Measurements from ENCODE around the gene BUD31.

BUD31 gene

GRCh38 chr7:99392046-99392445 is 16.7 kb upstream of the BUD31 start:
- DNase-seq (ENCODE audit: low read depth, low spot score): no peak
- ChIA-PET CTCF (no interaction called here), POLR2A (interaction anchor here (0.9 to 1.9 kb wide), 2 partner anchors 12 to 17 kb away, joined by 3 to 5 read pairs; partner anchors contain the start of genes BUD31 and PDAP1)
- TF ChIP-seq, protein P1, sequence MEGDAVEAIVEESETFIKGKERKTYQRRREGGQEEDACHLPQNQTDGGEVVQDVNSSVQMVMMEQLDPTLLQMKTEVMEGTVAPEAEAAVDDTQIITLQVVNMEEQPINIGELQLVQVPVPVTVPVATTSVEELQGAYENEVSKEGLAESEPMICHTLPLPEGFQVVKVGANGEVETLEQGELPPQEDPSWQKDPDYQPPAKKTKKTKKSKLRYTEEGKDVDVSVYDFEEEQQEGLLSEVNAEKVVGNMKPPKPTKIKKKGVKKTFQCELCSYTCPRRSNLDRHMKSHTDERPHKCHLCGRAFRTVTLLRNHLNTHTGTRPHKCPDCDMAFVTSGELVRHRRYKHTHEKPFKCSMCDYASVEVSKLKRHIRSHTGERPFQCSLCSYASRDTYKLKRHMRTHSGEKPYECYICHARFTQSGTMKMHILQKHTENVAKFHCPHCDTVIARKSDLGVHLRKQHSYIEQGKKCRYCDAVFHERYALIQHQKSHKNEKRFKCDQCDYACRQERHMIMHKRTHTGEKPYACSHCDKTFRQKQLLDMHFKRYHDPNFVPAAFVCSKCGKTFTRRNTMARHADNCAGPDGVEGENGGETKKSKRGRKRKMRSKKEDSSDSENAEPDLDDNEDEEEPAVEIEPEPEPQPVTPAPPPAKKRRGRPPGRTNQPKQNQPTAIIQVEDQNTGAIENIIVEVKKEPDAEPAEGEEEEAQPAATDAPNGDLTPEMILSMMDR (IDR thresholded peaks at IDR 0.05; ENCODE audit: insufficient read depth, low read length, missing control alignments): no peak
- no peak overlapping the region for H3K4me3 ChIP-seq (ENCODE audit: low read depth, low read length)

- ChIA-PET CTCF (interaction anchor here (1.1 to 1.4 kb wide), 3 partner anchors 11 to 15 kb away, joined by 3 to 4 read pairs (median 3); no protein-coding TSS in a partner anchor), POLR2A (interaction anchor here (0.6 to 1.9 kb wide), 4 partner anchors 11 to 994 kb away, joined by 3 to 5 read pairs (median 4); partner anchors contain the start of genes BUD31 and PDAP1)
- H3K4me3 ChIP-seq (ENCODE audit: low read depth, low read length): peak overlapping the region; percentile 32
- DNase-seq (ENCODE audit: low read depth, low spot score): no peak
- TF ChIP-seq, protein P1 (IDR thresholded peaks at IDR 0.05; ENCODE audit: insufficient read depth, low read length, missing control alignments): no peak
These were observed 16.0 kb upstream of the BUD31 start for GRCh38 chr7:99392659-99393354.

DNA sequence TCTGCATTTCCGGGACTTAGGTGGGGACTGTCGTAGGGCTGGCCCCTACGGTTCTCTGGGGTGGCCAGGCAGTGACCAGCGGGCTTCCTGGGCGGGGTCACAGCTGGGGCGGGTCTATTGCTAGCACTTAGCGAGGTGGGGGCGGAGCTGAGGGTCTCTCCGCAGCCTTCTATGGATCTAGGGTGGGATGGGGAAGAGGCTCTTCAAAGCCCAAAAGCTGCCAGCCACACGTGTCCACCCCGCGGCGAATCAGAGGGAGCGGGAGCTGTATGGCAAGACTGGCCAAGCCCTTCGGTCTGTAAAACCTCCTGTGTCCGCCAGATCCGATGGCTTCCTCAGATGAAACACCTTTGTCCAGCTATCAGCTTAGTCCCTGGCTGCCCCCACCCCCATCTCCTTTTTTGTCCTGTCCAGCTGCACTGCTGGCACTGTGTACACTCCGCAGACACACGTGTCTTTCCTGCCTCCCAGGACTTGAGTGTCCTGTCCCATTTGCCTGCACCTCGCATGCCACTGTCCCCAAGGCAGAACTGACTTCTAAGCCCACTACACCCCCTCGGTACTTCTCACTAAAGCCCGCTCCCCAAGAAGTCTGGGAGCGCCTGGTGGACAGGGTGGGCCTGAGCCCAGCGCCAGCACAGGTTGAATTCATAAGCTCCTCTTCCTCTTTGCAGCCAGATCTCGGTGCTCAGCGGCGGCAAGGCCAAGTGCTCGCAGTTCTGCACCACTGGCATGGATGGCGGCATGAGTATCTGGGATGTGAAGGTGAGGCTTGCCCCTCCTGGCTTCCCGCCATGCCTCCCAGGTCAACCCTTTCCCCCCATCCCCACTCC is 15.2 kb upstream of the BUD31 start:
- TF ChIP-seq, protein P1 (IDR thresholded peaks at IDR 0.05; ENCODE audit: insufficient read depth, low read length, missing control alignments): no peak
- H3K4me3 ChIP-seq (ENCODE audit: low read depth, low read length): peak overlapping the region; percentile 32; the same call in 1 of the 2 replicates
- ChIA-PET CTCF (interaction anchor here (1.1 to 1.5 kb wide), 4 partner anchors 11 to 14 kb away, joined by 3 to 5 read pairs (median 4); no protein-coding TSS in a partner anchor), POLR2A (interaction anchor here (0.6 to 1.9 kb wide), 4 partner anchors 11 to 993 kb away, joined by 3 to 5 read pairs (median 4); partner anchors contain the start of genes BUD31 and PDAP1)
- DNase-seq (ENCODE audit: low read depth, low spot score): no peak

DNA sequence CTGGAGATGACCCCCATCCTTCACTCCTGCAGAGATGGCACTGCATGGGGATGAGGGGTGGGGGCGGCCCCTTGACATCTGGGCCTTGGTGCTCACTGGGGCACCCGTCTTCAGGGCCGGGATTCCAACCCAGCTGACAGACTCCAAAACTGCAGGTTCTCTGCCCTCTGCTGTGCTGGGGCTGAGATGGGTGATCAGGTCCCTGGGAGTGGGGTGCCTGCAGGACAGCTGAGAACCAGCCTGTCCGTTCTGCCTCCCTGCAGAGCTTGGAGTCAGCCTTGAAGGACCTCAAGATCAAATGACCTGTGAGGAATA is 14.6 kb upstream of the BUD31 start:
- CTCF ChIA-PET: interaction anchor here (1.1 to 1.5 kb wide), 2 partner anchors 10 to 13 kb away, joined by 4 to 5 read pairs; no protein-coding TSS in a partner anchor
- POLR2A ChIA-PET: interaction anchor here (1.0 kb wide), 1 partner anchor 15 kb away, joined by 4 read pairs; the partner anchor contains the start of genes BUD31 and PDAP1
- H3K4me3 ChIP-seq (ENCODE audit: low read depth, low read length): no peak overlapping the region

GRCh38 chr7:99395616-99396327 is 13.0 kb upstream of the BUD31 start:
- TF ChIP-seq, protein P1 (IDR thresholded peaks at IDR 0.05; ENCODE audit: insufficient read depth, low read length, missing control alignments): no peak
- ChIA-PET POLR2A (interaction anchor here (1.2 kb wide), 1 partner anchor 10 kb away, joined by 4 read pairs; no protein-coding TSS in a partner anchor), CTCF (interaction anchor here (1.5 kb wide), 1 partner anchor 12 kb away, joined by 5 read pairs; no protein-coding TSS in a partner anchor)
- H3K4me3 ChIP-seq (ENCODE audit: low read depth, low read length): no peak overlapping the region
- DNase-seq (ENCODE audit: low read depth, low spot score): no peak

More for the DNA sequence above, 14.6 kb upstream of the BUD31 start:
- no peak for DNase-seq (ENCODE audit: low read depth, low spot score)
- TF ChIP-seq, protein P1 (IDR thresholded peaks at IDR 0.05; ENCODE audit: insufficient read depth, low read length, missing control alignments): no peak
